RPMI8226 (cell line): ENCODE results near the gene VPS11.
"Not testable (repeated sequence)": the region's sequence is repeated elsewhere in the genome, so short reads cannot be mapped to it uniquely, and the experiment has no call there.

Experiments used
- DNase-seq: peaks from one replicate; pipeline ENCODE4 v3.0.0-alpha.2; 2015

Gene VPS11

DNA sequence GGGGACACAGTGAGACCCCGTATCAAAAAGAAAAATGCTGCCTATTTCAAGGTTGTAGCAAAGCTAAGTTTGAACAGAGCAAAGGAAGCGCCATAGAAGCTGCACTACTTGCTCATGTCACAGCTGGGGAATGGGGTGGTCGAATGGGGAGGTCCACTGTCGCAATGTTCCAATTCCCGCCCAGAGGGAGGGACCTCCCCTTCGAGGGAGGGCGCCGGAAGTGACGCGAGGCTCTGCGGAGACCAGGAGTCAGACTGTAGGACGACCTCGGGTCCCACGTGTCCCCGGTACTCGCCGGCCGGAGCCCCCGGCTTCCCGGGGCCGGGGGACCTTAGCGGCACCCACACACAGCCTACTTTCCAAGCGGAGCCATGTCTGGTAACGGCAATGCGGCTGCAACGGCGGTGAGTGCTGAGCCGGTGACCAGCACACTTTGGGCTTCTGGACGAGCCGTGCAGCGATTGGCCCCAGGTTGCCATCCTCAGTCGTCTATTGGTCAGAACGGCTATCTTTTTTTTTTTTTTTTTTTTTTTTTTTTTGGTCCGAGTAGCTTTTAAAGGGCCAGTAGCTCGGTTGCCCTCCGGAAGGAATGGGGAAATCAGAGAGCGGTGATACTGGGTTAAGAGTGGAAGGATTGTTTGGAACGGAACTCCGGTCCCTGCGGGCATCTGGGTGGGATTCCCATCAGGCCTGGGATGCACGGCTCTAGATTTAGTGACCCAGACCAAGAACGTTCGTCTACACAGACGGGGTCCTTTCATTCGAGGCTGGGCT, 17.2 kb downstream of the VPS11 start, which contains the start of gene HMBS:
TSS of gene HMBS (plus strand) at position 219 of the 774 bp plus-strand sequence. CDS start at position 372, 153 bp downstream.
- DNase-seq, result peak; percentile 92

DNA sequence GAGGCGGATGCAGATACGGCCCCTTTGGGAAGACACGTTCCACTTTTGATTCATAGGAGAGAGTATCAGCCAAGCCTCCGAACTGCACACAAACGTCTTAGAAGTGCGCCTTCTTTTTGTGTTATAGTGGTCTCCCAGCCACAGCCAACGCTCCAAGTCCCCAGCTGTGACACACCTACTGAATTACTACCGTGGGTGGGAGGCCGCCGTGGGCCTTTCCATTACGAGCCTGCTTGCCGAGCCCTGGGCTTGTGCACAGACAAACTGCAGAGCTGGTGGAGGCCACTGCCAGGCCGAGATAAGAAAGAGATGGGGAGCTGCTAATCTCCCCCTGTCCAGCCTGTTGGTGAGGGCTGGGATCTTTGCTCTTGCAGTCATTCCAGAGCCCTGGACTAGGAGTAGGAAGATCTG, 17.8 kb downstream of the VPS11 start:
- DNase-seq, result no peak

DNA sequence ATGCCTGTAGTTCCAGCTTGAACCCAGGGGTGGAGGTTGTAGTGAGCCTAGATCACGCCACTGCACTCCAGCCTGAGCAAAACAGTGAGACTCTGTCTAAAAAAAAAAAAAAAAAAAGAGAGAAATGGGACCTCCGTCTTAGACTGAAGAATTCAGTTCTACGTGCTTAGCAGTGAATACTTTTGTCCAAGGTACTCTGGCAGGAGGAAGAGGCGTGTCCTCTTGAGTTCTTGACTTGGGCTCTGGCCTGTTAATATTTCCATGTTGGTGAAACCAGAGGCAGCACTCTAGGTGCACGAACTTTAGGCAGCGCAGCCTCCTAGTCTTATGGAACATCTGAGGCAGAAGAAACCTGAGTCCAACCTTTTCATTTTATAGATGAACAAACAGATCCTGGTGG, 19.5 kb downstream of the VPS11 start:
- no peak for DNase-seq

DNA sequence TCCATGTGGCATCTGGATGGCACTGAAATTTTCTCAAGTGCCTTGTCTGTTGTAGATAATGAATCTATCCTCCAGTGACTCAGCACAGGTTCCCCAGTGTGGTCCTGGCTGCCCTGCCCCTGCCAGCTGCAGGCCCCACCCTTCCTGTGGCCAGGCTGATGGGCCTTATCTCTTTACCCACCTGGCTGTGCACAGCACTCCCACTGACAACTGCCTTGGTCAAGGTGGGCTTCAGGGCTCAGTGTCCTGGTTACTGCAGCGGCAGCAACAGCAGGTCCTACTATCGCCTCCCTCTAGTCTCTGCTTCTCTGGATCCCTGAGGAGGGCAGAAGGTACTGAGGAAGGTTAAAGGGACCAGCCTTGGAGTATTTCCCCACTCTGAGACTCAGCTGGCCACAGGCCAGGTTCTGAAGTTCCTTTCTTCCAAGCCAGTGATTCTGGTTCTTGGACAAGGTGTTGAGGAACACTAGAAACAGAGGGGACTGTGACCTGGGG, 20.2 kb downstream of the VPS11 start:
- DNase-seq, result no peak

DNA sequence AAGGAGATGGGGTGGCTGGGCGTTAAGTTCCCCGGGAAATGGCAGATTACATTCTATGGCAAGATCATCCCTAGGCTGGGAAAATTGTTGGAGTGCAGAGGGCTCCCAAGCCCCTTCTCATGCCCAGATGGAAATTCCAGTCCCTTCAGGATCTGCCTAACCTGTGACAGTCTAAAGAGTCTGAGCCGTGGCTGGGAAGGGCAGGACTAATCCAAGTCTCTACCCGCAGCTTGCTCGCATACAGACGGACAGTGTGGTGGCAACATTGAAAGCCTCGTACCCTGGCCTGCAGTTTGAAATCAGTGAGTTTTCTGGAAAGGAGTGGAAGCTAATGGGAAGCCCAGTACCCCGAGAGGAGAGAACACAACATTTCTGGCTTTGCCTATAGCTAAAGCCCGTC, 20.8 kb downstream of the VPS11 start:
- no peak for DNase-seq

DNA sequence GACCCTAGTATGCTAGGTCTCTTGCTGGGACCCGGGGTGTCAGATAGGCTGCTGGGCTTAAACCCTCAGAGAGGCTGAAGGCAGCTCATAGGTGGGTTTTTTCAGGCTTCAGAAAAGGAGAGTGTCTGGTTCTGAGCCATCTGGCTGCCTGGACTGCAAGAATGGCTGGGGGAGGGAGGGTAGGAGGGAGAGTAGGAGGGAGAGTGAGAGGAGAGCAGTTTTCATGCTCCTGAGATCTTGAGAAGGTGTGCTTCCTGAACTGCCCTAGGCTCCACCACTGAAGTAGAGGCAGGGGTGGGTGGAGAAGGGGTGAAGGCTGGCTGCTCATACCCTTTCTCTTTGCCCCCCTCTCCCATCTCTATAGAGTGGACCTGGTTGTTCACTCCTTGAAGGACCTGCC, 21.7 kb downstream of the VPS11 start:
- no peak for DNase-seq

DNA sequence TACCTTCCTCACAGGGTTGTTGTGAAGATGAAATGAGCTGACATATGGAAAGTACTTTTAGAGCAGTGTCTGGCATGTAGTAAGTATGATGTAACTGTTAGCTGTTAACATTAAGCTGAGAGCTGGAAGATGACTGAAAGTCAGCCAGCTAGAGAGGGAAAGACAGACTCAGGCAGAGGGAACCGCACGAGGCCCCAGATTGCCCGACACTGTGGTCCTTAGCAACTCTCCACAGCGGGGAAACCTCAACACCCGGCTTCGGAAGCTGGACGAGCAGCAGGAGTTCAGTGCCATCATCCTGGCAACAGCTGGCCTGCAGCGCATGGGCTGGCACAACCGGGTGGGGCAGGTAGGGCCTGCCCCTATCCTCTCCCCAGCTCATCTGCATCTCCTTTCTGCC, 23.6 kb downstream of the VPS11 start:
- no peak for DNase-seq

DNA sequence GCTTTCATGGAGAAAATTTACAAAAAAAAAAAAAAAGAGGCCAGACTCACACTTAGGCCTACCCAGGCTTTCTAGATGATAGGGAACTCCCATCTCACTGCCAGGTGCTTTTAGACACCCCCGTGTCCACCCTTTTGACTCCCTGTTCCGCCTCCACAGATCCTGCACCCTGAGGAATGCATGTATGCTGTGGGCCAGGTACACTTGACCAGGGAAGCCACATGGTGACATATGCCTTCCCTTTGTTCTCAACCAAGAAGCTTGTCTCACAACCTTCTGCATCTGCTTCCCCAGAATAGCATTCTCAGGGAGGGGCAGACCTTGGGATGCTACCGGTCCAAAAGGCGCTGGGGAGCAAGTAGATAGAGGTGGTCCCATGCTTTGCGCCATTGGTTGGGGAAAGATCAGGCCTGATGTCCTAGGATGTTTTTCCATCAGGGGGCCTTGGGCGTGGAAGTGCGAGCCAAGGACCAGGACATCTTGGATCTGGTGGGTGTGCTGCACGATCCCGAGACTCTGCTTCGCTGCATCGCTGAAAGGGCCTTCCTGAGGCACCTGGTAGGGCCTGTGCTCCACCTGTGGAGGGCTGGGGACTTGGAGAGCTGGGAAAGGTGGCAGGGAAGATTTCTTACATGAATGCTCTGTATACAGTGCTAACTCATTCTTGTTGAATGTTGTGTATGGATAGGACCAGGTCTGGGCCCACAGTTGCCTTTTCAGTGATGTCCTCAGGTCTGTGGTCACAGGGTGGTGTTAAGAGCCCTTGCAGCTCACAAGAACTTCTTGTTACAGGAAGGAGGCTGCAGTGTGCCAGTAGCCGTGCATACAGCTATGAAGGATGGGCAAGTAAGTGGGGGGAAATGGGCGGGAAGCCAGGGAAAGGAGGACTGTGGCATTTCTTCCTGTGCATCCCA, 24.6 kb downstream of the VPS11 start:
- no peak for DNase-seq

DNA sequence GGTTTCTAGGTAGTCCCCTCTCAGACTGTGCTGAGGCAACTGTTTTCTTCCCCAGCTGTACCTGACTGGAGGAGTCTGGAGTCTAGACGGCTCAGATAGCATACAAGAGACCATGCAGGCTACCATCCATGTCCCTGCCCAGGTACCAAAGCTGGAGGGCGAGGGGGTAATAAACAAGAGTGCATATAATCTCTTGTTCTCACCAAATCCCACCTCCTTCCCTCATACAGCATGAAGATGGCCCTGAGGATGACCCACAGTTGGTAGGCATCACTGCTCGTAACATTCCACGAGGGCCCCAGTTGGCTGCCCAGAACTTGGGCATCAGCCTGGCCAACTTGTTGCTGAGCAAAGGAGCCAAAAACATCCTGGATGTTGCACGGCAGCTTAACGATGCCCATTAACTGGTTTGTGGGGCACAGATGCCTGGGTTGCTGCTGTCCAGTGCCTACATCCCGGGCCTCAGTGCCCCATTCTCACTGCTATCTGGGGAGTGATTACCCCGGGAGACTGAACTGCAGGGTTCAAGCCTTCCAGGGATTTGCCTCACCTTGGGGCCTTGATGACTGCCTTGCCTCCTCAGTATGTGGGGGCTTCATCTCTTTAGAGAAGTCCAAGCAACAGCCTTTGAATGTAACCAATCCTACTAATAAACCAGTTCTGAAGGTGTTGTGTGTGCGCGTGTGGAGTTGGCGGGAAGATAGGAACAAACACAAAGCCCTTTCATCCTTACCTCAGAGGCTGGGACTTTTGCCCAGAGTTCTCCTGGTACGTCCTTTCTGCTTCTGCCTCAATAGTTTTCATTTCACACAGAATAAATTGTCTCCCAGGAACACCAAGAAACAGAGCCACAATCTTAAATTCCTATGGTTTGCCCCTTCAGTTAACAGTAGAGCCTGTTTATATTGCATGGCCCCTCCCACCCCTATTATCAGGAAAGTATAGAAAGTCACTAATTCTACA, 25.5 kb downstream of the VPS11 start:
- no peak for DNase-seq

DNA sequence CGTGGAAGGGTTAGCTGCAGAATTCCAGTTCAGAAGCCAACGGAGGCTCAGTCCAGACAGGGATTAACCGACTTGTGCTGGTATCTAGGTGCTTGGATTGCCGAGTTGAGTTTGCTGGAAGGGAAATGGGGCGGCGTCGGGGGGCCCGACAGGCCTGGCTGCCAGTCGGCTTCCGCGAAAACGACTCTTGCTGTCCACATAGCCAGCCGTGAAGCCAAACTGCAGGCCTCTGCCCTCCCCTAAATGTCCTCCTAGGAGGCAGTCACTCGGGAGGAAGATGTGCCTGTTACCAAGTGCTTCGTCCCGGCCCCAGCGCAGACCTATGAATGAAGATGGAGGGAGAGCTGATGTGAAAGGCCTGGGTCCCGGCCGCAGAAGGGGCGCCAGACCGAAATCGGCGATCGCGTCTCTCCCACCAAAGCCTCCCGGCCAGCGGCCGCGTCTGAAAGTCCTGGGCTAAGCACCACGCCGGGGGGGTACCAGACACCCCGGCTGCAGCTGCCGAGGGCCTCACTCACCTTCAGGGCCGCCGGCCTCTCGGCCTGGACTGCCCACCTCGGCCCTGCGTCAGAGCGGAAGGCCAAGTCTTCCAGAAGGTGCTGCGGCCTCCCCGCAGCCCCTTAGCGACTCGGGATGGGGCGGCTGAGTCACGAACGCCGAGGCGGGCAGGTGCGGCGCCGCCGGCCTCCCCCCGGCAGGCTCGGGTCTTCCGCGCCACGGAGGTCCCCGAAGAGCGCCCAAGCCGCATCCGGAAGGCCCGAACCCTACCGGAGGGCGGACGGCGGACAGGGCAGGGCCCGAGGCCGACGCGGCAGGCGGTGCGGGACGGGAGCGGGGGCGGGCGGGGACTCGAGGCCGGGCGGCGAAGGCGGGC, 26.6 kb downstream of the VPS11 start:
- peak; percentile 31 for DNase-seq

DNA sequence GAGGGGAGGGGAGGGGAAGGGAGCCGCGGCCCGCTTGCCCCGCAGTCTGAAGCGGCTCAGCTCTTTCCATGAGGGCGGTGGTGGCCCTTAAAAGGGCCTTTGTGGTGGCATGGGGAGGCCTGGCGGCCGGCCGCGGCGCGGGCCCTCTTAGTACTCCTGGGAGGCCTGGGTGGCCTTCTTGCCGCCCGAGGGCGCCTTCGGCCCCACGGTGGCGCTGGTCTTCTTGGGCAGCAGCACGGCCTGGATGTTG, 27.1 kb downstream of the VPS11 start:
- DNase-seq, result peak; percentile 78

DNA sequence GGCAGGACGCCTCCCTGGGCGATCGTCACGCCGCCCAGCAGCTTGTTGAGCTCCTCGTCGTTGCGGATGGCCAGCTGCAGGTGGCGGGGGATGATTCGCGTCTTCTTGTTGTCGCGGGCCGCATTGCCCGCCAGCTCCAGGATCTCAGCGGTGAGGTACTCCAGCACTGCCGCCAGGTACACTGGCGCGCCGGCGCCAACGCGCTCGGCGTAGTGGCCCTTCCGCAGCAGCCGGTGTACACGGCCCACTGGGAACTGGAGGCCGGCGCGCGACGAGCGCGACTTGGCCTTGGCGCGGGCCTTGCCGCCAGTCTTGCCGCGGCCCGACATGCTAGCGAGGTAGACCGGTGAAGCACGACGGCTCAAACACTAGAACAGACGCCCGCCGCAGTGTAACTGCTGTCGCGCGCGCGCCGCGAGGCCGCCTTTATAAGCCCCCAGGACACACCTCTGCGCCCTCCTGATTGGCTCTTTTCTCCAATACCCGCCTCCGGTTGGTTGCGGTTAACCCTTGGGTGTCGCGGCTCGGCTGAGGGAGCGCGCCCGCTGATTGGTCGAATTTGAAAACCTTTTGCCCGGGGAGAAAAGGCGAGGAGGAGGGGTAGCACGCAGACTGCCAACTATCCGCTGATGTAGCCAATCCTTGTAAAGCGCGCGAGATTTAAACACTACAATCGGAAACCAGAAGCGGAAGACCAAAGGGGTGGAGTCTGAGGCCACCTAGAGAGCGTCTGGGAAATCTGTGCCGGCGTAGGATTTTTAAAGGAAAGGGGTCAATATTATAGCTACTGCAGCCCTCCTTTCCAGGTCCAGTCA, 27.7 kb downstream of the VPS11 start:
- peak; percentile 98 for DNase-seq

DNA sequence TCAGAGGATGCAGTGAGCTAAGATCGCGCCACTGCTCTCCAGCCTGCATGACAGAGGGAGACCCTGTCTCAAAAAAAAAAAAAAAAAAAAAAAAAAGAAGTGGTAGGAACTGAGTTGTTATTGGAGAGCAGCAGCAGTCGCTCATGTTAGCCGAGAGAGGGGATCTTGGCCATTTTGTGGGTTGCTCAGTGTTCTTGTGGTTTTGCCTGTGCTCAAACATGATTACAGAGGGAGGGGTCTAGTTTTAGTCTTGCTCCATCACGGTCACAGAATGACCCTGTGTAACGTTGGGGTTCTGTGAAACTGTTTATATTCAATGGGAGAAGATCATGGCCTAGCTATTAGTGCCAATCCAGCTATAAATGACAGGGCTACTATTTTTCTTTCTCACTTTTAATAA, 32.1 kb downstream of the VPS11 start:
- DNase-seq, result no peak

DNA sequence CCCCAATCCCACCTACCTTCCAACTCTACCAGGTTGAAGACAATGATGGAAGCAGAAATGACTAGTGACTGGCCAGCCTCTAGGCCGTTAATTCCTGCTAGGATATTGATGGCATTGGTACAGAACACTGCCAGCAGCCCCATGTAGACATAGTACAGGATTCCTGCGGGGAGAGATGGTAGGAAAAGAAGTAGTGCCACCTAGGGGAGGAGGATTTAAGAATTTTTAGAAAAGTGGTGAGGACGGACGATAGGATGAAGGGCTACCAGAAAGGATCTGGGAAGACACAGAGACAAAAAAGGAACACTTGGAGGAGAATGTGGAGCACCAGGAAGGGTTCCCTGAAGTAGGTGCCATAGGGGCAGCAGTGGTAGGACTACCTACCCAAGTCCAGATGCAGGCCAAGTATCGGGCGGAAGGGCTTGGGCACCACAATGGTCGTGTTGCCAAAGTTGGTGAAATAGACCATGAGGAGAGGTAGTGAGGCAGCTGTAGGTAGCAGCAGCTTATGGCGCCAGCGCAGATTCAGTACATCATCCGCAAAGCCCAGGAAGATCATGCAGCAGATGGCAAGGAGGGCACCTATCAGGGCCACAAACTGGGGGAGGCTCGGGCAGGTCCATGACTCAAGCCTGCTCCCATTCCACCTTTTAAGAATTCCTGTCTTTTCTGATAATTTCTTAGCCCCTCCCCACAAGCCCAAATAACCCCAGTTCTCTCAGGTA, 32.8 kb downstream of the VPS11 start:
- peak; percentile 32 for DNase-seq

DNA sequence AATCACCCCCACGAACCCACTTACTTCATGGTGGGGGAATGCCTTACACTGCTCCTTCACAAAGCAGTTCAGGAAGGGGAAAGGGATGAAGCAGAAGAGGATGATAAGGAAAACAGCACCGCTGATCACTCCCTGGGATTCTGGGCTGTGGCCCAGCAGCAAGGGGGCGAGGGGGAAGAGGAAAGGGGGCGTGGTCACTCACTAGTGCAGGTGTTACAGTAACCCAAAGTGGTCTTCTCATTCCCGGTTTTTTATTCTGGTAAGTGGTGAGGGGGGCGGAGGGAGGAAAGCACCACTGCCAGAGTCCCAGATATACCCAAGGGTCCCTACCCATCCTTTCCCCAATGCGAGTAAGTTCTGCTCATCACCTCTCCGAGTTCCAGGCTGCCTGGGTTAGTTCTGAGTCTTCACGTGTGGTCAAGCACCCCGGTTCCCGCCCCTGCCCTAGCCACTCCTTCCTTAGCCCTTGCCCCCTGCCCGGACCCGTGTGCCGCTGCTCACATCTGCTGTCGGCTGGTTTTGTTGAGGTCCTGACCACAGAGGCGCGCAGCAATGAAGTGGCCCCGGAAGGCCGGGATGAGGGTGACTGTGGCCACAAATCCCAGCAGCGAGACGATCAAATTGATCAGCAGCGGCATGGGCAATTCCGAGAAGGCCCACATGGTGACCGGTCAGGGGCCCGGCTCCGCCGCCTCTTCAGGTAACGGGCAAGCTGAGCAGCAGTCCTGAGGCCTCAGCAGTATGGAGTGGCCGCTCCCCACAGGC, 33.6 kb downstream of the VPS11 start:
- DNase-seq, result peak; percentile 50

DNA sequence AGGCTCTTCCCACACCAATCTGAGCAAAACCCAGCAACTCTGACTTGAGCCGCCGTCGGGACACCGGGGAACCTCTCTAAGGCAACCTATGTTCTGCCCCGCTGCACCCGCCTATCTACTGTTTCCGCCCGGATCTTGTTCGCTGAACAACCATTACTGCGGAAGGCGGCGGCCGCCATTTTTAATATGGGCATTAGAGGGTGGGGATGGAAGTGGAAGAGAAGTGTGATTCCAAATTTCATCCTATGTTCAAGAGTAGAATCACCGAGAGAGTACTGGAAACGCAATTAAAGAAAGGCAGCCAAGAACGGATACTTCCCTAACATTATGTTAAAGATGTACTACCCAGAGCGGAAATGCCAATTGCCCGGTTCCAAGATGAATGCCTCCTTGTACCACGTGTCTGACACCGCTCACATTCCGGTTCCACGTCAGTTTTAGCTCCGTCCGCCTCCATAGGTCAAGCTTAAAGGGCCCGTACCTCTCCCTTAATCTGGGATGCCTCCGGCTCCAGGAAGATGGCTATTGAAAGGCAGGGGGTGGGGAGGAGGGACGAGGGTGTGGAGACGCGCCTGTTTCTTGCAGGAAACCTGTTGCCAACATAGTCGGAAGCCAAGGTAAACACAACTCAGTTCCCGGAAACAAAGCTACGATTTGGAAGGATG, 34.3 kb downstream of the VPS11 start, which contains the start of gene DPAGT1:
TSS of gene DPAGT1 (minus strand) at position 95 of the 665 bp plus-strand sequence. CDS start 198 bp downstream, outside the sequence.
- DNase-seq, result peak; percentile 91

DNA sequence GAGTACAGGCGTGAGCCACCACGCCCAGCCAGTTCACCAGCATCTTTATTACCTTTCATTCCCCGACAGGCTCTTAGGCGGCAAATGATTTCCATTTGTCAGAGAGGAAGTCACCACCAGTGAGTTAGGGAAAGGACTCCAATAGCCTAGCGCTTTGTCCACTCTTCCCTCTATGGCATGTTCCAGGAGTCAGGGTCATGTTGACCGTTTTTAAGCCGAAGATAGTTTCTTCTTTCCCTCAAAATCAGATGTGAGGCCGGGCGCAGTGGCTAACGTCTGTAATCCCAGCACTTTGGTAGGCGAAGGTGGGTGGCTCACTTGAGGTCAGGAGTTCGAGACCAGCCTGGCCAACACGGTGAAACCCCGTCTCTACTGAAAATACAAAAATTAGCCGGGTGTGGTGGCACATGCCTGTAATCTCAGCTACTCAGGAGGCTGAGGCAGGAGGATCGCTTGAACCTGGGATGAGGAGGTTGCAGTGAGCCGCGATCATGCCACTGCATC, 35.6 kb downstream of the VPS11 start:
- not testable (repeated sequence) for DNase-seq

DNA sequence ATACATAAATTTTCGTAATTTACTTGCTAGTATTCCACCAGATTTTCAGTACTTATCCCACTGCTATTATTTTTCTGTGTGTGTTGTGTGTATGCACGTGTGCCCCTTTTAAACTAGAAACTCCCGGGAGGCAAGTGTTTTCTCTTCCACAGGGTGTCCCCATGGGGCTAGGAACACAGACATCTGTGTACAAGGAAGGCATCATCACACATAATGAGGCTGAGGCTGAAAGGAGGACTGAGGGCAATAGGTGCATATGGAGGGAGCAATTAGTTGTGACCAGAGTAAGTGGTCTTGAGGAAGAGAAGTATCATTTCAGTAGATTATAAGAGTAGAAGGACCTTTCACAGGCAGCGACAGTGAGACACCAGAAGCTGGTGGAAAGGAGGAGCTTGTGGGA, 36.2 kb downstream of the VPS11 start:
- no peak for DNase-seq
